Astrocyte (in vitro differentiated cells and primary cell): ENCODE measurements around the gene CDH13.

ENCODE experiments used
- CTCF ChIP-seq: IDR thresholded peaks from 2 replicates; pipeline ENCODE4 v1.5.1; 2011; ENCODE audit warnings: low read depth, mild to moderate bottlenecking, inconsistent platforms, low read length, moderate library complexity; ENCODE audit not compliant: insufficient read depth
- EZH2 ChIP-seq: IDR thresholded peaks from 2 replicates; pipeline ENCODE4 v1.6.1; 2012; ENCODE audit warnings: mild to moderate bottlenecking, low read length, inconsistent platforms; ENCODE audit not compliant: insufficient read depth

GRCh38 chr16:83818276-83818675, 1191.5 kb downstream of the CDH13 start:
- no peak for TF ChIP-seq CTCF
- no peak for TF ChIP-seq EZH2
